ENCODE results near the gene LDAF1.
A peak's percentile ranks its signal among the peaks of the same experiment; 100 is the strongest.
"Not testable (repeated sequence)": the region's sequence is repeated elsewhere in the genome, so short reads cannot be mapped to it uniquely, and the experiment has no call there.

The LDAF1 gene

GRCh38 chr16:21158208-21159110 lies at the start of gene LDAF1:
TSS of gene LDAF1 (plus strand) at chr16:21158674. CDS start at chr16:21161183, 2,509 bp downstream.
- Histone ChIP-seq H3K9me3 (ENCODE audit: low read length) (no peaks in the 10 kb centered on the region), H3K4me3 (ENCODE audit: low read depth in 1 of 2, low read length in 2 of 2) (peak within 1 kb of the TSS; percentile 90 to 91), H3K4me1 (ENCODE audit: insufficient read depth, low read length) (peaks cover 53% of the 10 kb centered on the region), H3K9ac (ENCODE audit: low read length) (peak within 1 kb of the TSS; percentile 90), H3K36me3 (ENCODE audit: insufficient read depth, low read length) (peaks cover 6% of the 10 kb centered on the region), H3K27ac (ENCODE audit: low read depth, low read length) (peak within 1 kb of the TSS; percentile 88), H3K27me3 (ENCODE audit: control insufficient read depth in 1 of 2, insufficient read depth in 2 of 2, low read length in 2 of 2) (no peaks in the 10 kb centered on the region)

- not testable (repeated sequence) for H3K4me3 ChIP-seq (ENCODE audit: low read depth in 1 of 2, low read length in 2 of 2); H3K9ac ChIP-seq (ENCODE audit: low read length)
These were observed 42.9 kb upstream of the LDAF1 start for GRCh38 chr16:21115551-21115950.

GRCh38 chr16:21116148-21116693 lies 42.3 kb upstream of the LDAF1 start:
- Histone ChIP-seq H3K27ac (ENCODE audit: low read depth, low read length) (no peak overlapping the region), H3K36me3 (ENCODE audit: insufficient read depth, low read length) (no peaks in the 10 kb centered on the region), H3K9ac (ENCODE audit: low read length) (no peak overlapping the region), H3K27me3 (ENCODE audit: control insufficient read depth in 1 of 2, insufficient read depth in 2 of 2, low read length in 2 of 2) (no peaks in the 10 kb centered on the region), H3K4me3 (ENCODE audit: low read depth in 1 of 2, low read length in 2 of 2) (no peak overlapping the region), H3K4me1 (ENCODE audit: insufficient read depth, low read length) (no peaks in the 10 kb centered on the region), H3K9me3 (ENCODE audit: low read length) (no peaks in the 10 kb centered on the region)

More at GRCh38 chr16:21115551-21115950, 42.9 kb upstream of the LDAF1 start:
- not testable (repeated sequence) for H3K4me1 ChIP-seq (ENCODE audit: insufficient read depth, low read length); H3K27ac ChIP-seq (ENCODE audit: low read depth, low read length); H3K36me3 ChIP-seq (ENCODE audit: insufficient read depth, low read length); H3K27me3 ChIP-seq (ENCODE audit: control insufficient read depth in 1 of 2, insufficient read depth in 2 of 2, low read length in 2 of 2); H3K9me3 ChIP-seq (ENCODE audit: low read length)

- no peaks in the 10 kb centered on the region for H3K4me1 ChIP-seq (ENCODE audit: insufficient read depth, low read length)
- no peak overlapping the region for H3K4me3 ChIP-seq (ENCODE audit: low read depth in 1 of 2, low read length in 2 of 2)
- H3K9me3 ChIP-seq (ENCODE audit: low read length), result no peaks in the 10 kb centered on the region
- H3K9ac ChIP-seq (ENCODE audit: low read length), result no peak overlapping the region
- H3K27me3 ChIP-seq (ENCODE audit: control insufficient read depth in 1 of 2, insufficient read depth in 2 of 2, low read length in 2 of 2), result no peaks in the 10 kb centered on the region
- H3K27ac ChIP-seq (ENCODE audit: low read depth, low read length), result no peak overlapping the region
- H3K36me3 ChIP-seq (ENCODE audit: insufficient read depth, low read length), result no peaks in the 10 kb centered on the region
These were observed 40.9 kb upstream of the LDAF1 start for GRCh38 chr16:21117567-21117966.

- Histone ChIP-seq H3K4me1 (ENCODE audit: insufficient read depth, low read length) (no peaks in the 10 kb centered on the region), H3K27ac (ENCODE audit: low read depth, low read length) (no peak overlapping the region), H3K9ac (ENCODE audit: low read length) (no peak overlapping the region), H3K9me3 (ENCODE audit: low read length) (no peaks in the 10 kb centered on the region), H3K27me3 (ENCODE audit: control insufficient read depth in 1 of 2, insufficient read depth in 2 of 2, low read length in 2 of 2) (no peaks in the 10 kb centered on the region), H3K36me3 (ENCODE audit: insufficient read depth, low read length) (no peaks in the 10 kb centered on the region), H3K4me3 (ENCODE audit: low read depth in 1 of 2, low read length in 2 of 2) (no peak overlapping the region)
These were observed 37.4 kb upstream of the LDAF1 start for GRCh38 chr16:21120976-21121520.

- H3K9me3 ChIP-seq (ENCODE audit: low read length), result no peaks in the 10 kb centered on the region
- no peaks in the 10 kb centered on the region for H3K36me3 ChIP-seq (ENCODE audit: insufficient read depth, low read length)
- H3K27me3 ChIP-seq (ENCODE audit: control insufficient read depth in 1 of 2, insufficient read depth in 2 of 2, low read length in 2 of 2), result no peaks in the 10 kb centered on the region
- H3K4me1 ChIP-seq (ENCODE audit: insufficient read depth, low read length), result no peaks in the 10 kb centered on the region
- H3K4me3 ChIP-seq (ENCODE audit: low read depth in 1 of 2, low read length in 2 of 2), result no peak overlapping the region
- no peak overlapping the region for H3K9ac ChIP-seq (ENCODE audit: low read length)
- no peak overlapping the region for H3K27ac ChIP-seq (ENCODE audit: low read depth, low read length)
These were observed 33.3 kb upstream of the LDAF1 start for GRCh38 chr16:21125191-21125590.

- Histone ChIP-seq H3K4me3 (ENCODE audit: low read depth in 1 of 2, low read length in 2 of 2) (no peak overlapping the region), H3K27me3 (ENCODE audit: control insufficient read depth in 1 of 2, insufficient read depth in 2 of 2, low read length in 2 of 2) (no peaks in the 10 kb centered on the region), H3K9ac (ENCODE audit: low read length) (no peak overlapping the region), H3K9me3 (ENCODE audit: low read length) (no peaks in the 10 kb centered on the region), H3K4me1 (ENCODE audit: insufficient read depth, low read length) (no peaks in the 10 kb centered on the region), H3K27ac (ENCODE audit: low read depth, low read length) (no peak overlapping the region), H3K36me3 (ENCODE audit: insufficient read depth, low read length) (no peaks in the 10 kb centered on the region)
These were observed 32.0 kb upstream of the LDAF1 start for GRCh38 chr16:21126518-21126917.

GRCh38 chr16:21128991-21129390 lies 29.5 kb upstream of the LDAF1 start:
- Histone ChIP-seq H3K36me3 (ENCODE audit: insufficient read depth, low read length) (no peaks in the 10 kb centered on the region), H3K4me1 (ENCODE audit: insufficient read depth, low read length) (no peaks in the 10 kb centered on the region), H3K9ac (ENCODE audit: low read length) (no peak overlapping the region), H3K27me3 (ENCODE audit: control insufficient read depth in 1 of 2, insufficient read depth in 2 of 2, low read length in 2 of 2) (no peaks in the 10 kb centered on the region), H3K4me3 (ENCODE audit: low read depth in 1 of 2, low read length in 2 of 2) (no peak overlapping the region), H3K9me3 (ENCODE audit: low read length) (no peaks in the 10 kb centered on the region), H3K27ac (ENCODE audit: low read depth, low read length) (no peak overlapping the region)

- Histone ChIP-seq H3K9me3 (ENCODE audit: low read length) (no peaks in the 10 kb centered on the region), H3K4me3 (ENCODE audit: low read depth in 1 of 2, low read length in 2 of 2) (no peak overlapping the region), H3K4me1 (ENCODE audit: insufficient read depth, low read length) (no peaks in the 10 kb centered on the region), H3K36me3 (ENCODE audit: insufficient read depth, low read length) (no peaks in the 10 kb centered on the region), H3K9ac (ENCODE audit: low read length) (no peak overlapping the region), H3K27me3 (ENCODE audit: control insufficient read depth in 1 of 2, insufficient read depth in 2 of 2, low read length in 2 of 2) (no peaks in the 10 kb centered on the region), H3K27ac (ENCODE audit: low read depth, low read length) (no peak overlapping the region)
These were observed 27.7 kb upstream of the LDAF1 start for GRCh38 chr16:21130811-21131210.

- Histone ChIP-seq H3K9ac (ENCODE audit: low read length) (no peak overlapping the region), H3K4me1 (ENCODE audit: insufficient read depth, low read length) (no peaks in the 10 kb centered on the region), H3K4me3 (ENCODE audit: low read depth in 1 of 2, low read length in 2 of 2) (no peak overlapping the region), H3K27me3 (ENCODE audit: control insufficient read depth in 1 of 2, insufficient read depth in 2 of 2, low read length in 2 of 2) (no peaks in the 10 kb centered on the region), H3K36me3 (ENCODE audit: insufficient read depth, low read length) (no peaks in the 10 kb centered on the region), H3K9me3 (ENCODE audit: low read length) (no peaks in the 10 kb centered on the region), H3K27ac (ENCODE audit: low read depth, low read length) (no peak overlapping the region)
These were observed 24.4 kb upstream of the LDAF1 start for GRCh38 chr16:21134053-21134452.

- H3K27ac ChIP-seq (ENCODE audit: low read depth, low read length), result no peak overlapping the region
These were observed 12.7 kb upstream of the LDAF1 start for GRCh38 chr16:21145738-21146137.

More at GRCh38 chr16:21145738-21146137, 12.7 kb upstream of the LDAF1 start:
- Histone ChIP-seq H3K36me3 (ENCODE audit: insufficient read depth, low read length) (no peaks in the 10 kb centered on the region), H3K4me3 (ENCODE audit: low read depth in 1 of 2, low read length in 2 of 2) (no peak overlapping the region), H3K4me1 (ENCODE audit: insufficient read depth, low read length) (no peaks in the 10 kb centered on the region), H3K9ac (ENCODE audit: low read length) (no peak overlapping the region), H3K9me3 (ENCODE audit: low read length) (no peaks in the 10 kb centered on the region), H3K27me3 (ENCODE audit: control insufficient read depth in 1 of 2, insufficient read depth in 2 of 2, low read length in 2 of 2) (no peaks in the 10 kb centered on the region)

Data from muscle layer of colon (tissue), 2 donors.